K562 (cell line): ENCODE measurements around the gene CLTB. TPM values are rescaled to one million over a fixed set of nuclear protein-coding genes. Genes with fewer than 3 reads are reported as not detected.

Experiments
- ATAC-seq: fragments of 200-7000 bp; cut with Tn5 transposase; 3 replicates; pipeline ENCODE4 v1.9.1; 2020; ENCODE audit warnings: moderate library complexity
- BruUV-seq: library from RNA; stranded (reverse); fragments of 400-500 nt; replicated peaks from 2 replicates; lab custom pipeline; 2021; lab: Mats Ljungman, UMichigan
- CTCF ChIA-PET: fragments of 300-600 bp; formaldehyde crosslinking; extraction: SDS; loops from one replicate; lab custom pipeline; 2021; ENCODE audit warnings: low intra/inter-chr PET ratio; lab: Yijun Ruan, JAX
- POLR2A ChIA-PET: fragments of 300-600, 350-650 bp; sonication (Branson Sonifier 250); formaldehyde crosslinking; extraction: SDS; loops from one replicate; lab custom pipeline; 2021; ENCODE audit warnings: antibody characterized with exemption, inconsistent platforms; lab: Yijun Ruan, JAX
- DNase-seq, 4 experiments: peaks; one replicate each; pipeline versions ENCODE4 v3.0.0 to v3.0.0-alpha.2; 2011 to 2018; ENCODE audit warnings: low spot score in 3 of 4, mixed read lengths in 3 of 4; ENCODE audit errors: extremely low read depth in 1 of 4
- FAIRE-seq: peaks from 2 replicates; lab custom pipeline; 2011; peaks lifted over from hg19 to GRCh38; lab: Jason Lieb, UNC
- H2AFZ ChIP-seq: 2 replicates; pipeline ENCODE4 v1.6.0; 2011; ENCODE audit warnings: low read depth, low read length, control low read depth, inconsistent platforms
- H3K27ac ChIP-seq: fragments of 200-600 bp; 3 replicates; pipeline ENCODE4 v1.8.0; 2011; ENCODE audit warnings: low read depth, mild to moderate bottlenecking, control low read depth, inconsistent platforms, low read length, moderate library complexity, mixed read lengths; ENCODE audit errors: extremely low read depth
- H3K27me3 ChIP-seq, 2 experiments: fragments of 300-600 bp in 1 of 2; 2 replicates in 1 of 2; 3 replicates in 1 of 2; pipeline versions ENCODE4 v1.6.0 to v1.8.0; 2011; ENCODE audit warnings: inconsistent platforms in 2 of 2, low read length in 2 of 2, mild to moderate bottlenecking in 1 of 2, mixed read lengths in 1 of 2, moderate library complexity in 1 of 2; ENCODE audit not compliant: control insufficient read depth in 2 of 2, insufficient read depth in 2 of 2
- H3K36me3 ChIP-seq: fragments of 300-600 bp; 3 replicates; pipeline ENCODE4 v1.8.0; 2011; ENCODE audit warnings: mild to moderate bottlenecking, low read length, inconsistent platforms; ENCODE audit not compliant: control insufficient read depth, insufficient read depth
- H3K4me1 ChIP-seq, 2 experiments: fragments of 200-600 bp in 1 of 2; replicated peaks in 1 of 2; 2 replicates in 1 of 2; 3 replicates in 1 of 2; pipeline versions ENCODE4 v1.5.1 to v1.8.0; 2011; ENCODE audit warnings: inconsistent platforms in 2 of 2, low read length in 2 of 2, mild to moderate bottlenecking in 1 of 2, mixed read lengths in 1 of 2, moderate library complexity in 1 of 2; ENCODE audit not compliant: control insufficient read depth in 2 of 2, insufficient read depth in 2 of 2
- H3K4me2 ChIP-seq: 2 replicates; pipeline ENCODE4 v1.6.1; 2011; ENCODE audit warnings: low read length, control low read depth, inconsistent platforms, mixed read lengths; ENCODE audit not compliant: insufficient read depth
- H3K4me3 ChIP-seq: fragments of 200-600 bp; sonication (generic), shearing (Covaris generic); 2 replicates; pipeline ENCODE4 v1.5.1; 2016; ENCODE audit warnings: control low read depth, inconsistent platforms
- H3K79me2 ChIP-seq: fragments of 200-600 bp; 3 replicates; pipeline ENCODE4 v1.8.0; 2011; ENCODE audit warnings: low read length, inconsistent platforms; ENCODE audit not compliant: control insufficient read depth, insufficient read depth
- H3K9ac ChIP-seq, 2 experiments: 2 replicates each; pipeline versions ENCODE4 v1.6.0 to v1.6.1; 2011; ENCODE audit warnings: low read depth in 2 of 2, low read length in 2 of 2, control low read depth in 1 of 2, inconsistent platforms in 1 of 2, mild to moderate bottlenecking in 1 of 2, mixed read lengths in 1 of 2; ENCODE audit not compliant: insufficient read depth in 1 of 2
- H3K9me1 ChIP-seq: one replicate; pipeline ENCODE4 v1.6.0; 2011; ENCODE audit warnings: inconsistent platforms, mild to moderate bottlenecking, low read length, moderate library complexity; ENCODE audit not compliant: control insufficient read depth, insufficient read depth
- H3K9me3 ChIP-seq: replicated peaks from 2 replicates; pipeline ENCODE4 v1.5.1; 2011; ENCODE audit warnings: low read depth, low read length, inconsistent platforms; ENCODE audit not compliant: control insufficient read depth, insufficient read depth
- H4K20me1 ChIP-seq: replicated peaks from 2 replicates; pipeline ENCODE4 v1.6.1; 2011; ENCODE audit warnings: low read length, inconsistent platforms, mixed read lengths; ENCODE audit not compliant: control insufficient read depth, insufficient read depth
- ARHGAP35 ChIP-seq: fragments of 450-650 bp; IDR thresholded peaks from 2 replicates; pipeline ENCODE4 v1.6.1; 2018; ENCODE audit not compliant: partially characterized antibody
- CBX1 ChIP-seq: sonication (generic); IDR thresholded peaks from 2 replicates; pipeline ENCODE4 v1.6.1; 2016; ENCODE audit warnings: antibody characterized with exemption, low read depth, mild to moderate bottlenecking
- GATA2 ChIP-seq: sonication (generic); formaldehyde crosslinking; IDR thresholded peaks from 2 replicates; pipeline ENCODE4 v1.4.0; 2020; ENCODE audit warnings: mild to moderate bottlenecking, missing genetic modification reagents
- KAT7 ChIP-seq: sonication (generic); formaldehyde crosslinking; IDR thresholded peaks from 2 replicates; pipeline ENCODE4 v1.8.0; 2022; ENCODE audit warnings: missing genetic modification reagents, mild to moderate bottlenecking, borderline replicate concordance
- MECOM ChIP-seq: fragments of 250-450 bp; sonication (Bioruptor Pico); IDR thresholded peaks from 2 replicates; pipeline ENCODE4 v1.8.0; 2022; ENCODE audit warnings: inconsistent platforms
- ZNF121 ChIP-seq: sonication (generic); formaldehyde crosslinking; conservative IDR thresholded peaks from 2 replicates; pipeline ENCODE4 v1.8.0; 2022; ENCODE audit warnings: missing genetic modification reagents
- ZNF3 ChIP-seq: fragments of 250-450 bp; sonication (Bioruptor Pico); IDR thresholded peaks from 2 replicates; pipeline ENCODE4 v1.5.0; 2021; ENCODE audit warnings: mild to moderate bottlenecking, moderate library complexity
- whole genome bisulfite sequencing: fragments of 100-300 bp; shearing (Covaris generic); methylation state at CpG from one replicate; pipeline ENCODE4 v1.1.6; 2016; ENCODE audit warnings: low coverage, mixed read lengths; ENCODE audit not compliant: insufficient coverage; ENCODE audit errors: missing lambda C conversion rate; 5-methylcytosine and 5-hydroxymethylcytosine counted together
- in situ Hi-C: fragments of 300-500 bp; cut with MboI; formaldehyde crosslinking; loops from 4 replicates; pipeline ENCODE4 v1.15.0; 2018; ENCODE audit warnings: inconsistent platforms, mixed read lengths
- intact Hi-C: fragments of 100-400 bp; cut with micrococcal nuclease; formaldehyde crosslinking; loops from 2 replicates; pipeline ENCODE4 v1.14.2; 2022
- polyA plus RNA-seq, 8 experiments: library from polyadenylated mRNA; depleted of rRNA in 4 of 8; stranded (reverse) in 5 of 8; unstranded in 3 of 8; fragments of >200 nt; fragmentation: Nextera tagmentation in 2 of 8; fragmentation: Illumina TruSeq in 1 of 8; extraction: Ambion mirVana in 2 of 8; extraction: Trizol in 1 of 8; gene quantifications; 2 replicates each; pipeline versions ENCODE4 v1.2.1 to v1.2.3, GENCODE V29; 2011 to 2014; ENCODE audit warnings: inconsistent platforms in 1 of 8, missing spikeins in 1 of 8
- total RNA-seq, 7 experiments: library from RNA; depleted of rRNA in 6 of 7; stranded (reverse); fragments of >200 nt in 6 of 7; fragmentation: Illumina TruSeq in 2 of 7; extraction: Trizol in 2 of 7; gene quantifications; 2 replicates each; pipeline versions ENCODE4 v1.2.1 to v1.2.3, GENCODE V29; 2011 to 2021; ENCODE audit warnings: low replicate concordance in 1 of 7

CLTB gene
- total and polyA plus RNA-seq, 9 of the 15 experiments (the other 6 are each of a cell fraction or from before 2014, with no cell fraction given): 1.8 to 117 (median 39.0) TPM

- 99% methylated on average over 8 of the region's 8 CpGs for WGBS
- CTCF ChIA-PET: no interaction called here
- Histone ChIP-seq H4K20me1 (no peaks in the 10 kb centered on the region; the same call in 1 of the 2 replicates), H3K4me1 (peaks cover 6 to 10% of the 10 kb centered on the region in 2 experiments; a peak in 3 of 5 replicates), H3K79me2 (peaks cover 42% of the 10 kb centered on the region), H3K4me3 (no peak overlapping the region), H3K4me2 (no peak overlapping the region), H3K27me3 (no peaks in the 10 kb centered on the region), H3K9ac (no peak overlapping the region), H3K9me3 (no peaks in the 10 kb centered on the region), H2AFZ (no peak overlapping the region), H3K9me1 (no peaks in the 10 kb centered on the region), H3K36me3 (peaks cover 80% of the 10 kb centered on the region), H3K27ac (no peak overlapping the region)
- DNase-seq: no peak
- BruUV-seq: no TSS peak
- intact Hi-C loops (no loop called here), in situ Hi-C loops (no loop called here)
- TF ChIP-seq ZNF121 (CRISPR knock-in tag) (peak; percentile 33; the same call in 1 of the 2 replicates), GATA2 (CRISPR knock-in tag) (no peak), KAT7 (CRISPR knock-in tag) (no peak), MECOM (CRISPR knock-in tag) (no peak), ARHGAP35 (no peak), CBX1 (no peak), ZNF3 (CRISPR knock-in tag) (no peak)
- FAIRE-seq: no peak
- POLR2A ChIA-PET: interaction anchor here (0.7 to 2.2 kb wide), 2 partner anchors 8 to 174 kb away, joined by 3 to 12 read pairs; no protein-coding TSS in a partner anchor
- ATAC-seq: no peak
Observed at GRCh38 chr5:176384366-176384930, 31.9 kb downstream of the CLTB start.
